Type B pancreatic cell (in vitro differentiated cells): ENCODE results near the gene ATP6AP1. TPM values are rescaled to one million over a fixed set of nuclear protein-coding genes. Genes with fewer than 3 reads are reported as not detected.

ENCODE experiments used
- DNase-seq: peaks from one replicate; pipeline ENCODE4 v3.0.0; 2021; ENCODE audit warnings: mixed read lengths; ENCODE audit not compliant: unreplicated experiment; ENCODE audit errors: extremely low spot score
- H3K27ac Mint-ChIP-seq: 2 replicates; pipeline ENCODE4 v1.8.0; 2021; ENCODE audit warnings: mild to moderate bottlenecking, mixed read lengths
- H3K27me3 Mint-ChIP-seq: 2 replicates; pipeline ENCODE4 v1.8.0; 2021; ENCODE audit warnings: mixed read lengths
- H3K36me3 Mint-ChIP-seq: 2 replicates; pipeline ENCODE4 v1.8.0; 2021; ENCODE audit warnings: mixed read lengths
- H3K4me1 Mint-ChIP-seq: one replicate; pipeline ENCODE4 v1.8.0; 2021; ENCODE audit warnings: mixed read lengths; ENCODE audit not compliant: unreplicated experiment
- H3K4me3 Mint-ChIP-seq: 2 replicates; pipeline ENCODE4 v1.8.0; 2021; ENCODE audit warnings: mild to moderate bottlenecking, mixed read lengths
- H3K9me3 Mint-ChIP-seq: 2 replicates; pipeline ENCODE4 v1.8.0; 2021; ENCODE audit warnings: mixed read lengths
- CTCF ChIP-seq: fragments of 200-600 bp; sonication (generic); conservative IDR thresholded peaks from 2 replicates; pipeline ENCODE4 v1.5.0; 2021; ENCODE audit warnings: antibody characterized with exemption, mild to moderate bottlenecking
- total RNA-seq: library from RNA; stranded (reverse); gene quantifications from 2 replicates; pipeline ENCODE4 v1.2.1, GENCODE V29; 2021; ENCODE audit warnings: low replicate concordance

Gene ATP6AP1
- total RNA-seq, 1 donor from 2014 or later, result 105 TPM

- Mint-ChIP-seq H3K4me3 (peak overlapping the region; percentile 99), H3K27me3 (peaks cover 5% of the 10 kb centered on the region), H3K36me3 (peaks cover 20% of the 10 kb centered on the region), H3K9me3 (no peaks in the 10 kb centered on the region), H3K4me1 (peaks cover 15% of the 10 kb centered on the region), H3K27ac (peak overlapping the region; percentile 72)
- DNase-seq, result no peak
- TF ChIP-seq CTCF, result no peak
Measured at GRCh38 chrX:154401045-154401799, 27.3 kb upstream of the ATP6AP1 start.

GRCh38 chrX:154401918-154402621 lies 26.4 kb upstream of the ATP6AP1 start:
- peaks cover 20% of the 10 kb centered on the region for H3K36me3 Mint-ChIP-seq
- TF ChIP-seq CTCF, result no peak
- peaks cover 5% of the 10 kb centered on the region for H3K27me3 Mint-ChIP-seq
- peak overlapping the region; percentile 20 for H3K4me3 Mint-ChIP-seq
- peak overlapping the region; percentile 72 for H3K27ac Mint-ChIP-seq
- peaks cover 15% of the 10 kb centered on the region for H3K4me1 Mint-ChIP-seq
- no peak for DNase-seq
- no peaks in the 10 kb centered on the region for H3K9me3 Mint-ChIP-seq

GRCh38 chrX:154402622-154403127 lies 25.8 kb upstream of the ATP6AP1 start:
- peaks cover 15% of the 10 kb centered on the region for H3K4me1 Mint-ChIP-seq
- no peaks in the 10 kb centered on the region for H3K9me3 Mint-ChIP-seq
- H3K4me3 Mint-ChIP-seq, result no peak overlapping the region
- H3K27me3 Mint-ChIP-seq, result peaks cover 5% of the 10 kb centered on the region
- DNase-seq, result no peak
- H3K36me3 Mint-ChIP-seq, result peaks cover 20% of the 10 kb centered on the region
- peak overlapping the region; percentile 72 for H3K27ac Mint-ChIP-seq
- TF ChIP-seq CTCF, result no peak

- TF ChIP-seq CTCF, result no peak
- Mint-ChIP-seq H3K4me3 (no peak overlapping the region), H3K4me1 (peaks cover 15% of the 10 kb centered on the region), H3K27me3 (peaks cover 2% of the 10 kb centered on the region), H3K36me3 (peaks cover 17% of the 10 kb centered on the region), H3K9me3 (no peaks in the 10 kb centered on the region), H3K27ac (peak overlapping the region; percentile 13)
- no peak for DNase-seq
Measured at GRCh38 chrX:154403192-154403591, 25.3 kb upstream of the ATP6AP1 start.

- TF ChIP-seq CTCF, result no peak
- no peaks in the 10 kb centered on the region for H3K9me3 Mint-ChIP-seq
Measured at GRCh38 chrX:154403858-154404257, 24.6 kb upstream of the ATP6AP1 start.

More at GRCh38 chrX:154403858-154404257, 24.6 kb upstream of the ATP6AP1 start:
- DNase-seq, result no peak
- Mint-ChIP-seq H3K27me3 (no peaks in the 10 kb centered on the region), H3K27ac (peak overlapping the region; percentile 13), H3K36me3 (peaks cover 11% of the 10 kb centered on the region), H3K4me3 (no peak overlapping the region), H3K4me1 (peaks cover 12% of the 10 kb centered on the region)
